Brain microvascular endothelial cell (primary cell): ENCODE data around the gene DUOX2.
"Not testable (repeated sequence)": the region's sequence is repeated elsewhere in the genome, so short reads cannot be mapped to it uniquely, and the experiment has no call there.

Experiments
- DNase-seq: peaks from one replicate; pipeline ENCODE4 v3.0.0-alpha.2; 2020
- H3K27ac ChIP-seq: fragments of 250-450 bp; sonication (Bioruptor Pico); 2 replicates; pipeline ENCODE4 v1.5.1; 2020; ENCODE audit warnings: mild to moderate bottlenecking, moderate library complexity
- H3K27me3 ChIP-seq: fragments of 250-450 bp; sonication (Bioruptor Pico); replicated peaks from 2 replicates; pipeline ENCODE4 v1.5.1; 2020; ENCODE audit warnings: mild to moderate bottlenecking
- H3K36me3 ChIP-seq: fragments of 250-450 bp; sonication (Bioruptor Pico); replicated peaks from 2 replicates; pipeline ENCODE4 v1.5.1; 2020; ENCODE audit warnings: mild to moderate bottlenecking
- H3K4me3 ChIP-seq: 2 replicates; pipeline ENCODE4 v1.5.1; 2011; ENCODE audit warnings: low read depth, mild to moderate bottlenecking, control low read depth, low read length, moderate library complexity
- in situ Hi-C: cut with HindIII; loops from 2 replicates; pipeline ENCODE4 v1.10.0; 2017; ENCODE audit warnings: low sequenced_read_pairs, low pct_ligation_motif_present
- TF ChIP-seq, protein P1 (sequence below): IDR thresholded peaks from 2 replicates; pipeline ENCODE4 v1.5.1; 2011; ENCODE audit warnings: low read depth, mild to moderate bottlenecking, moderate library complexity, low read length, control low read depth, inconsistent platforms; ENCODE audit errors: missing control alignments

DUOX2 gene

DNA sequence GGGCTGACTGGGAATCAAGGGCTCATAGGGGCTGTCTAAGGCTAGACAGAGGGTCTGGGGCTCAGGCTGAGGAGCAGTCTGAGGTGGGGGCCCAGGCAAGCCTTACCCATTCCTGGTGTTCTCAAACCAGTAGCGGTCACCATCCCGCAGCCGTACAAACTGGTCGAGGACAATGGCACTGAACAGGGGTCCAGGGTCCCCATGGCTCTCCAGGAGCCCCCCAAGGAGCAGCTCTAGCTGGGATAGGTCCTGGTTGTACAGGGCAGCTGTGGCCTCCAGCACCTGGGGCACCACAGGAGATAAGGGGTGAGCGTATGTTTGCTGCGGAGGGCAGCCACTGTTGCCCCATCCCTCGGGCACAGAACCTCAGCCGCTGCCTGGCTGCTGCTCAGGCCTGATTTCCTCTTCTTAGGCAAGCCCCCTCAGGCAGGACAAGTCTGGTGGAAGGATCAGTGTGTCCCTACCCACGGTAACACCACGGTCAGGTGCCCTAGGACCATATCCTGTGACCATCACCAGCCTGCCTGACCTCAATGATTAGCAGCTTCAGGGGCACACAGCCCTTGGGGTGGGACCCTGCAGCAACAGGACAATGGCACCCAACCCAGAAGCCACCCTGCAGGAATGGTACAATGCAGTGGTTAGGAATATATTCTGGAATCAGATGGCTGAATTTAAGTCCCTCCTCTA, 5.9 kb downstream of the DUOX2 start:
- H3K27me3 ChIP-seq = peaks cover 31% of the 10 kb centered on the region
- TF ChIP-seq, protein P1, sequence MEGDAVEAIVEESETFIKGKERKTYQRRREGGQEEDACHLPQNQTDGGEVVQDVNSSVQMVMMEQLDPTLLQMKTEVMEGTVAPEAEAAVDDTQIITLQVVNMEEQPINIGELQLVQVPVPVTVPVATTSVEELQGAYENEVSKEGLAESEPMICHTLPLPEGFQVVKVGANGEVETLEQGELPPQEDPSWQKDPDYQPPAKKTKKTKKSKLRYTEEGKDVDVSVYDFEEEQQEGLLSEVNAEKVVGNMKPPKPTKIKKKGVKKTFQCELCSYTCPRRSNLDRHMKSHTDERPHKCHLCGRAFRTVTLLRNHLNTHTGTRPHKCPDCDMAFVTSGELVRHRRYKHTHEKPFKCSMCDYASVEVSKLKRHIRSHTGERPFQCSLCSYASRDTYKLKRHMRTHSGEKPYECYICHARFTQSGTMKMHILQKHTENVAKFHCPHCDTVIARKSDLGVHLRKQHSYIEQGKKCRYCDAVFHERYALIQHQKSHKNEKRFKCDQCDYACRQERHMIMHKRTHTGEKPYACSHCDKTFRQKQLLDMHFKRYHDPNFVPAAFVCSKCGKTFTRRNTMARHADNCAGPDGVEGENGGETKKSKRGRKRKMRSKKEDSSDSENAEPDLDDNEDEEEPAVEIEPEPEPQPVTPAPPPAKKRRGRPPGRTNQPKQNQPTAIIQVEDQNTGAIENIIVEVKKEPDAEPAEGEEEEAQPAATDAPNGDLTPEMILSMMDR = no peak
- no peak for DNase-seq
- in situ Hi-C loops = no loop called here
- H3K27ac ChIP-seq = no peak overlapping the region
- no peak overlapping the region for H3K4me3 ChIP-seq
- no peaks in the 10 kb centered on the region for H3K36me3 ChIP-seq

DNA sequence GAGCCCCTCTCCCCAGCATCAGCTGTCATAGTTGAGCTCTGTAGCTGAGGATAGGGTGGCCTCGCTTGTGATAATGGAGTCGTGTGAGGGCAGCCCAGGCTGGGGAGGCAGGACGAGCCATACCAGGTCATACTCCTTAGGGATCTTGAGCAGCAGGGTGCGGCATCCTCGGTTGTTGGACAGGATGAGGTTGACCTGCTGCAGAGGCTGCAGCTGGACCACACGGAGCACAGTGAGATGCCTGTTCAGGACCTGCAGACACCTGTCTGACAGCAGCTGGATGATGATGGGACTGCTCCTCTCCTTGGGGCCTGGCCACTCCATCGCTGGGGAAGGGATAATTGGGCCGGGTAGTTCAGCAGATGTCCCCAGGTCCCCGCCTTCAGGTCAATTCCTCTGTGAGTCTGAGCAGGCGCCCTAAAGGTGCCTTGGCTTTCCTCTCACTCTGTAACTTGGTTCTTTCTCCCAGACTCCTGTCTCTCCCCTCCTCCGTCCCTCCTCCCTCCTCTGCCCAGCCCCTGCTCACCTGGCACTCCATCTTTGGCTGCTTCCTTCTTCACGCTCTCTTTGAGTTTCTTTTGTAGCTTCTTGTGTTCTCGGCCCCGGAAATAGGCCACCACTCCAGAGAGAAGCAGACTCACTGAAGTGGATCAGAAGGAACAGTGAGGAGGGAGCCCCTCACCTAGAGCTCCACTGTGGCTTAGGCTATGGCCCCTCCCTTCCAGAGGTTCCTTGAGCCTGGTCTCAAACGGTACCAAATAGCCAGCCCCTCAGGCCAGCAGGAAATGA, 7.8 kb downstream of the DUOX2 start:
- no peak for DNase-seq
- peaks cover 14% of the 10 kb centered on the region for H3K27me3 ChIP-seq
- H3K4me3 ChIP-seq = no peak overlapping the region
- H3K27ac ChIP-seq = no peak overlapping the region
- TF ChIP-seq, protein P1 = no peak
- H3K36me3 ChIP-seq = no peaks in the 10 kb centered on the region
- in situ Hi-C loops = no loop called here

DNA sequence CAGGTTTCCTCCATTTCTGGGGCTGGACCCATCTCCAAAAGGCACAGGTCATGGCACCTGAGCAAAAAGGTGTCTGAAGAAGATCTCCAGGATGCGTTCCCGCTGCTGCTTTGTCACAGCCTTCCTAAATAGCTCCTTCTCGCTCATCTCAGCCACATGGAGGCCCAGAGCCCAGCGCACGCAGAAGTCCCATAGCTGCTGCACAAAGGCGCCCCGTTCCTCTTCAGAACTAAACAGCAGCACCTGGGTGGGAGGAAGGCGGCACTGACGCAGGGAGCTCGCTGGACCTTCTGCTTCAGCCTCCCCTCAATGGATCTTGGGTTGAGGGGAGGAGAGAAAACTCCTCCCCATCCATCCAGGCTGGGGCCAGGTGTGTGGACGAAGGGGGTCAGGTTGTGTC, 8.4 kb downstream of the DUOX2 start:
- H3K27me3 ChIP-seq = peaks cover 14% of the 10 kb centered on the region
- in situ Hi-C loops = no loop called here
- H3K4me3 ChIP-seq = no peak overlapping the region
- no peaks in the 10 kb centered on the region for H3K36me3 ChIP-seq
- TF ChIP-seq, protein P1 = no peak
- no peak for DNase-seq
- H3K27ac ChIP-seq = no peak overlapping the region

DNA sequence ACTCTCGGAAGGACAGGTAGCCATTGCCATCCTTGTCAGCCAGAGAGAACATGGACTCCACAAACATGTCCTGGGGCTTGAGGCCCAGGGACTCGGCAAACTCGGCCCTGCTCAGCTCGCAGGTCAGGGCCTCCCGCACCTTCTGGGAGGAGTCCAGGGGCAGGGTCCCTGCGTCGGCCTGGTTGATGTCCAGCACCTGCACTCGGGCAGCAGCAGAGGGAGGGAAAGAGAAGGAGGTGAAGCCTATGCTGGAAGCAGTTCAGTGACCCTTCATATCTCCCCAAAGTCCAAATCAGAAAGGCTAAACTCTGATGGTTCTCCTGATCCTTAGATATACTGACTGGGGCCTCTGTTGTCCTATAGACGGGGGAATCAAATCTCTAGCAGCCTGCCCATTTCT, 9.8 kb downstream of the DUOX2 start:
- DNase-seq, H3K4me3 ChIP-seq, H3K36me3 ChIP-seq: not testable (repeated sequence)

DNA sequence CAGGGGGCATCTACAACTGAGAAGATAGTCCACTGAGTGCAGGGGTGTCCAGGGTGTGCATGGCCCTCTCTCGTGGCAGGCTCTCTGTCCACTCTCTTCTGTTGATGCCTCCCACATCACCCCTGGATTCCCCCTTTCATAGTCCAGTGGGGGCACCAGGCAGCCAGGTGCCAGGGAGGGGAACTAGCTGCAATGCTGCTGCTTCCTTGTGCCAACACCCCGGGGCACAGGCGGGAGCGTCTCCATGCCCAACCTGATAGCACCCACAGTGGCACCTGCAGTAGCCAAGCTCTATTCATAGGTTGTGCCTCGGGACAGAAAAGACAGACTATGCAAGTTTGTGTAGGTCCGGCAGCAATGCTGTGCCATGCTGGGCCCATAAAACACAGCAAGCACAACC, 11.7 kb downstream of the DUOX2 start:
- H3K36me3 ChIP-seq = no peaks in the 10 kb centered on the region
- TF ChIP-seq, protein P1 = no peak
- no peak overlapping the region for H3K27ac ChIP-seq
- H3K4me3 ChIP-seq = no peak overlapping the region
- DNase-seq = no peak
- H3K27me3 ChIP-seq = no peaks in the 10 kb centered on the region
- in situ Hi-C loops = no loop called here

More for the DNA sequence above, 9.8 kb downstream of the DUOX2 start:
- in situ Hi-C loops, H3K27me3 ChIP-seq, H3K27ac ChIP-seq: not testable (repeated sequence)

DNA sequence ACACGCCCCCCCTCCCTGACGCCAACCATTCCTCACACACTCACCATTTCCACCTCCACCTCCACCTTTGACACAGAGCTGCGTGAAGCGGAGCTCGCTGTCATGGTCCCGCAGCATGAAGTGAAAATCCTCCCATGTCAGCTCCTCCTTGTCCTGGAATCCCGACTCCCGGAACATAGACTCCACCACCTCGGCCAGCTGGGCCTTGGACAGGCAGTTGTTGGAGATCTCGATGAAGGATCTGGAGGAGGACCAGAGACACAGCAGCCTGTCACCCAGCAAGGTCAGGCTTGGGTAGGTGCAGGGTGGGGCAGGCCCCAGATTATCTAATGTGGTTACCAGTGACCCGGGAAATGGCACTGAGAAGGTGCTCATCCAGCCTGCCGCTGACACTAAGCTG, 12.2 kb downstream of the DUOX2 start:
- H3K36me3 ChIP-seq = no peaks in the 10 kb centered on the region
- TF ChIP-seq, protein P1 = no peak
- H3K4me3 ChIP-seq = no peak overlapping the region
- DNase-seq = no peak
- no peak overlapping the region for H3K27ac ChIP-seq
- no peaks in the 10 kb centered on the region for H3K27me3 ChIP-seq
- in situ Hi-C loops = no loop called here
